ENCODE data around the gene ZNF19. TPM values are rescaled to one million over a fixed set of nuclear protein-coding genes. Genes with fewer than 3 reads are reported as not detected.

The ZNF19 gene
- total RNA-seq, 1 experiment from 2014 or later = 2.6 TPM

GRCh38 chr16:71474864-71475263, 14.3 kb downstream of the ZNF19 start:
- H3K36me3 ChIP-seq (replicated peaks; ENCODE audit: control insufficient read depth, insufficient read depth, low read length) = no peaks in the 10 kb centered on the region; the same call in 1 of the 2 replicates
- H3K4me3 ChIP-seq (ENCODE audit: insufficient read depth, low read depth, low read length) = no peak overlapping the region
- DNase-seq = no peak
- no peaks in the 10 kb centered on the region; the same call in 1 of the 2 replicates for H3K27me3 ChIP-seq (ENCODE audit: control insufficient read depth, insufficient read depth, low read length)

- no peak for DNase-seq
- Histone ChIP-seq H3K4me3 (ENCODE audit: insufficient read depth, low read depth, low read length) (no peak overlapping the region), H3K36me3 (replicated peaks; ENCODE audit: control insufficient read depth, insufficient read depth, low read length) (no peaks in the 10 kb centered on the region; the same call in 1 of the 2 replicates), H3K27me3 (ENCODE audit: control insufficient read depth, insufficient read depth, low read length) (no peaks in the 10 kb centered on the region; the same call in 1 of the 2 replicates)
Observed at GRCh38 chr16:71473891-71474290, 15.2 kb downstream of the ZNF19 start.

- Histone ChIP-seq H3K27me3 (ENCODE audit: control insufficient read depth, insufficient read depth, low read length) (no peaks in the 10 kb centered on the region; the same call in 1 of the 2 replicates), H3K4me3 (ENCODE audit: insufficient read depth, low read depth, low read length) (no peak overlapping the region)
- DNase-seq = no peak
Observed at GRCh38 chr16:71472931-71473330, 16.2 kb downstream of the ZNF19 start.

GRCh38 chr16:71472051-71472450, 17.1 kb downstream of the ZNF19 start:
- H3K36me3 ChIP-seq (replicated peaks; ENCODE audit: control insufficient read depth, insufficient read depth, low read length) = no peaks in the 10 kb centered on the region; the same call in 1 of the 2 replicates
- no peaks in the 10 kb centered on the region; the same call in 1 of the 2 replicates for H3K27me3 ChIP-seq (ENCODE audit: control insufficient read depth, insufficient read depth, low read length)
- no peak for DNase-seq
- H3K4me3 ChIP-seq (ENCODE audit: insufficient read depth, low read depth, low read length) = no peak overlapping the region

More at GRCh38 chr16:71472931-71473330, 16.2 kb downstream of the ZNF19 start:
- no peaks in the 10 kb centered on the region; the same call in 1 of the 2 replicates for H3K36me3 ChIP-seq (replicated peaks; ENCODE audit: control insufficient read depth, insufficient read depth, low read length)

GRCh38 chr16:71467810-71468209, 21.3 kb downstream of the ZNF19 start:
- H3K36me3 ChIP-seq (replicated peaks; ENCODE audit: control insufficient read depth, insufficient read depth, low read length) = no peaks in the 10 kb centered on the region
- H3K4me3 ChIP-seq (ENCODE audit: insufficient read depth, low read depth, low read length) = no peak overlapping the region
- H3K27me3 ChIP-seq (ENCODE audit: control insufficient read depth, insufficient read depth, low read length) = no peaks in the 10 kb centered on the region; the same call in 1 of the 2 replicates
- peak; percentile 80 for DNase-seq

GRCh38 chr16:71464231-71464630, 24.9 kb downstream of the ZNF19 start:
- Histone ChIP-seq H3K4me3 (ENCODE audit: insufficient read depth, low read depth, low read length) (no peak overlapping the region), H3K27me3 (ENCODE audit: control insufficient read depth, insufficient read depth, low read length) (no peaks in the 10 kb centered on the region), H3K36me3 (replicated peaks; ENCODE audit: control insufficient read depth, insufficient read depth, low read length) (no peaks in the 10 kb centered on the region)
- DNase-seq = no peak

GRCh38 chr16:71461686-71462648, 27.2 kb downstream of the ZNF19 start, which contains the start of gene ZNF23:
TSS of gene ZNF23 (minus strand) at chr16:71462247. CDS start at chr16:71456796, 5,451 bp downstream.
- Histone ChIP-seq H3K4me3 (ENCODE audit: insufficient read depth, low read depth, low read length) (peak within 1 kb of the TSS; percentile 96), H3K36me3 (replicated peaks; ENCODE audit: control insufficient read depth, insufficient read depth, low read length) (no peaks in the 10 kb centered on the region), H3K27me3 (ENCODE audit: control insufficient read depth, insufficient read depth, low read length) (no peaks in the 10 kb centered on the region)
- peak; percentile 96 for DNase-seq

GRCh38 chr16:71460941-71461340, 28.2 kb downstream of the ZNF19 start:
- DNase-seq = no peak
- Histone ChIP-seq H3K27me3 (ENCODE audit: control insufficient read depth, insufficient read depth, low read length) (no peaks in the 10 kb centered on the region), H3K4me3 (ENCODE audit: insufficient read depth, low read depth, low read length) (no peak overlapping the region), H3K36me3 (replicated peaks; ENCODE audit: control insufficient read depth, insufficient read depth, low read length) (no peaks in the 10 kb centered on the region)

GRCh38 chr16:71460236-71460635, 28.9 kb downstream of the ZNF19 start:
- no peak overlapping the region for H3K4me3 ChIP-seq (ENCODE audit: insufficient read depth, low read depth, low read length)
- H3K36me3 ChIP-seq (replicated peaks; ENCODE audit: control insufficient read depth, insufficient read depth, low read length) = no peaks in the 10 kb centered on the region
- DNase-seq = no peak
- no peaks in the 10 kb centered on the region for H3K27me3 ChIP-seq (ENCODE audit: control insufficient read depth, insufficient read depth, low read length)

GRCh38 chr16:71459510-71459909, 29.6 kb downstream of the ZNF19 start:
- no peak overlapping the region for H3K4me3 ChIP-seq (ENCODE audit: insufficient read depth, low read depth, low read length)

GRCh38 chr16:71456801-71457200, 32.3 kb downstream of the ZNF19 start:
- Histone ChIP-seq H3K27me3 (ENCODE audit: control insufficient read depth, insufficient read depth, low read length) (no peaks in the 10 kb centered on the region), H3K4me3 (ENCODE audit: insufficient read depth, low read depth, low read length) (no peak overlapping the region), H3K36me3 (replicated peaks; ENCODE audit: control insufficient read depth, insufficient read depth, low read length) (peaks cover 2% of the 10 kb centered on the region)
- no peak for DNase-seq

More at GRCh38 chr16:71459510-71459909, 29.6 kb downstream of the ZNF19 start:
- Histone ChIP-seq H3K36me3 (replicated peaks; ENCODE audit: control insufficient read depth, insufficient read depth, low read length) (no peaks in the 10 kb centered on the region), H3K27me3 (ENCODE audit: control insufficient read depth, insufficient read depth, low read length) (no peaks in the 10 kb centered on the region)
- DNase-seq = no peak

GRCh38 chr16:71453036-71453435, 36.1 kb downstream of the ZNF19 start:
- H3K36me3 ChIP-seq (replicated peaks; ENCODE audit: control insufficient read depth, insufficient read depth, low read length) = peaks cover 16% of the 10 kb centered on the region
- DNase-seq = no peak

GRCh38 chr16:71449020-71449419, 40.1 kb downstream of the ZNF19 start:
- Histone ChIP-seq H3K36me3 (replicated peaks; ENCODE audit: control insufficient read depth, insufficient read depth, low read length) (peaks cover 17% of the 10 kb centered on the region), H3K27me3 (ENCODE audit: control insufficient read depth, insufficient read depth, low read length) (no peaks in the 10 kb centered on the region), H3K4me3 (ENCODE audit: insufficient read depth, low read depth, low read length) (no peak overlapping the region)
- no peak for DNase-seq

More at GRCh38 chr16:71453036-71453435, 36.1 kb downstream of the ZNF19 start:
- H3K27me3 ChIP-seq (ENCODE audit: control insufficient read depth, insufficient read depth, low read length) = no peaks in the 10 kb centered on the region
- no peak overlapping the region for H3K4me3 ChIP-seq (ENCODE audit: insufficient read depth, low read depth, low read length)

GRCh38 chr16:71448274-71448866, 40.8 kb downstream of the ZNF19 start:
- Histone ChIP-seq H3K27me3 (ENCODE audit: control insufficient read depth, insufficient read depth, low read length) (no peaks in the 10 kb centered on the region), H3K4me3 (ENCODE audit: insufficient read depth, low read depth, low read length) (no peak overlapping the region), H3K36me3 (replicated peaks; ENCODE audit: control insufficient read depth, insufficient read depth, low read length) (peaks cover 15% of the 10 kb centered on the region)
- DNase-seq = no peak

Measured in H7 (cell line).